CD4-positive, alpha-beta memory T cell (primary cell): ENCODE results near the gene BPIFB3. TPM values are rescaled to one million over a fixed set of nuclear protein-coding genes. Genes with fewer than 3 reads are reported as not detected.
A peak's percentile ranks its signal among the peaks of the same experiment; 100 is the strongest.

Experiments used
- CTCF ChIA-PET: fragments of 350-600 bp; sonication (Branson Sonifier 250); formaldehyde crosslinking; loops from one replicate; lab custom pipeline; 2021; ENCODE audit warnings: inconsistent platforms; ENCODE audit not compliant: partially characterized antibody; lab: Charles Lee
- POLR2A ChIA-PET: fragments of 350-600 bp; sonication (Branson Sonifier 250); formaldehyde crosslinking; loops from one replicate; lab custom pipeline; 2021; ENCODE audit not compliant: partially characterized antibody; lab: Charles Lee
- DNase-seq, 5 donors: peaks; one replicate each; pipeline versions ENCODE4 v3.0.0 to v3.0.0-alpha.2; 2020 to 2022; ENCODE audit warnings: mixed read lengths in 1 of 5
- H3K27ac ChIP-seq: one replicate; pipeline ENCODE4 v1.7.0; 2013; ENCODE audit warnings: low read depth, low read length
- H3K27me3 ChIP-seq: 2 replicates; pipeline ENCODE4 v1.7.0; 2013; ENCODE audit warnings: mild to moderate bottlenecking, low read length, moderate library complexity; ENCODE audit not compliant: insufficient read depth
- H3K36me3 ChIP-seq: 2 replicates; pipeline ENCODE4 v1.7.0; 2013; ENCODE audit warnings: mild to moderate bottlenecking, low read length, moderate library complexity; ENCODE audit not compliant: insufficient read depth
- H3K4me1 ChIP-seq: 2 replicates; pipeline ENCODE4 v1.7.0; 2013; ENCODE audit warnings: mild to moderate bottlenecking, low read length, moderate library complexity; ENCODE audit not compliant: insufficient read depth
- H3K4me3 ChIP-seq, 2 donors: one replicate each; pipeline ENCODE4 v1.7.0; 2013; ENCODE audit warnings: low read length in 2 of 2, mild to moderate bottlenecking in 1 of 2
- H3K9me3 ChIP-seq, 2 donors: one replicate each; pipeline ENCODE4 v1.7.0; 2013; ENCODE audit warnings: low read length in 2 of 2, control low read depth in 1 of 2; ENCODE audit not compliant: control insufficient read depth in 1 of 2
- H3K27ac Mint-ChIP-seq, 7 donors: one replicate each; pipeline ENCODE4 v1.8.0; 2020 to 2021; ENCODE audit warnings: mixed read lengths in 7 of 7, mild to moderate bottlenecking in 6 of 7, inconsistent platforms in 3 of 7, moderate library complexity in 3 of 7
- H3K27me3 Mint-ChIP-seq, 2 donors: one replicate each; pipeline ENCODE4 v1.8.0; 2020 to 2021; ENCODE audit warnings: mixed read lengths in 2 of 2
- H3K36me3 Mint-ChIP-seq, 2 donors: one replicate each; pipeline ENCODE4 v1.8.0; 2020 to 2021; ENCODE audit warnings: mixed read lengths in 2 of 2, inconsistent platforms in 1 of 2, mild to moderate bottlenecking in 1 of 2
- H3K4me1 Mint-ChIP-seq, 4 donors: one replicate each; pipeline ENCODE4 v1.8.0; 2020 to 2021; ENCODE audit warnings: mixed read lengths in 4 of 4, mild to moderate bottlenecking in 1 of 4
- H3K4me3 Mint-ChIP-seq, 8 donors: one replicate each; pipeline ENCODE4 v1.8.0; 2020 to 2021; ENCODE audit warnings: mixed read lengths in 8 of 8, mild to moderate bottlenecking in 7 of 8, moderate library complexity in 6 of 8, inconsistent platforms in 3 of 8
- H3K9me3 Mint-ChIP-seq, 8 donors: one replicate each; pipeline ENCODE4 v1.8.0; 2020 to 2021; ENCODE audit warnings: mixed read lengths in 8 of 8, mild to moderate bottlenecking in 5 of 8, inconsistent platforms in 3 of 8, moderate library complexity in 1 of 8
- intact Hi-C: fragments of 100-400 bp; cut with micrococcal nuclease; formaldehyde crosslinking; loops from one replicate; pipeline ENCODE4 v1.15.1; 2023
- polyA plus RNA-seq, 2 donors: library from polyadenylated mRNA; unstranded; fragments of 300-500 nt; fragmentation: Illumina TruSeq; gene quantifications; one replicate each; pipeline ENCODE4 v1.2.3, GENCODE V29; 2021
- total RNA-seq, 2 experiments: library from RNA; stranded (reverse); gene quantifications; one replicate each; pipeline ENCODE4 v1.2.3, GENCODE V29; 2021

BPIFB3 gene
- total and polyA plus RNA-seq, 4 experiments from 2014 or later = not detected

DNA sequence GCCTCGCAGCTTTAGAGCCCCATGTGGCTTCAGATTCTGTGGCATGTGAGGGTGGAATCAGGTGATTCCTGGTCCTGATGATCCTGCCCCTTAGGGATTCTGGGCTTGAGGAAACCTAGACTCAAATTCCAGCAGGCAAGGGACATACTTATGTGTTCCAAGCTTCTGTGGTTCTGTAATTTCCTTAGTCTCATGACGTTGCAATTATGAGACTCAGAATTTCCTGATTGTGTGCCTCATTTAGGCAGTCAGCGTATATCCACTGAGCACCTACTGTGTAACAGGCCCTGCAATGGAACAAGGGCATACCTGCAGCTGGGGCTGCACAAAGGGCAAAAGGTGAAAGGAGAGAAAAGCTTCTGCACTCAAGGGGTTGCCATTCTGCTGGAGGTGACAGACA lies 14.1 kb downstream of the BPIFB3 start:
- POLR2A ChIA-PET = no interaction called here
- H3K27ac Mint-ChIP-seq = peak overlapping the region in 4 of 7 donors; percentile 22 to 76 (median 61)
- no peak overlapping the region for H3K4me3 Mint-ChIP-seq
- no peaks in the 10 kb centered on the region for H3K27me3 ChIP-seq
- intact Hi-C loops = no loop called here
- H3K4me1 ChIP-seq = no peaks in the 10 kb centered on the region
- H3K27ac ChIP-seq = no peak overlapping the region
- no peaks in the 10 kb centered on the region for H3K36me3 Mint-ChIP-seq
- H3K9me3 Mint-ChIP-seq = no peaks in the 10 kb centered on the region
- H3K36me3 ChIP-seq = no peaks in the 10 kb centered on the region
- CTCF ChIA-PET = no interaction called here
- H3K4me1 Mint-ChIP-seq = peaks cover 6 to 13% (median 11%) of the 10 kb centered on the region in 4 donors
- no peak for DNase-seq
- no peaks in the 10 kb centered on the region for H3K9me3 ChIP-seq
- no peaks in the 10 kb centered on the region for H3K27me3 Mint-ChIP-seq
- H3K4me3 ChIP-seq = no peak overlapping the region

DNA sequence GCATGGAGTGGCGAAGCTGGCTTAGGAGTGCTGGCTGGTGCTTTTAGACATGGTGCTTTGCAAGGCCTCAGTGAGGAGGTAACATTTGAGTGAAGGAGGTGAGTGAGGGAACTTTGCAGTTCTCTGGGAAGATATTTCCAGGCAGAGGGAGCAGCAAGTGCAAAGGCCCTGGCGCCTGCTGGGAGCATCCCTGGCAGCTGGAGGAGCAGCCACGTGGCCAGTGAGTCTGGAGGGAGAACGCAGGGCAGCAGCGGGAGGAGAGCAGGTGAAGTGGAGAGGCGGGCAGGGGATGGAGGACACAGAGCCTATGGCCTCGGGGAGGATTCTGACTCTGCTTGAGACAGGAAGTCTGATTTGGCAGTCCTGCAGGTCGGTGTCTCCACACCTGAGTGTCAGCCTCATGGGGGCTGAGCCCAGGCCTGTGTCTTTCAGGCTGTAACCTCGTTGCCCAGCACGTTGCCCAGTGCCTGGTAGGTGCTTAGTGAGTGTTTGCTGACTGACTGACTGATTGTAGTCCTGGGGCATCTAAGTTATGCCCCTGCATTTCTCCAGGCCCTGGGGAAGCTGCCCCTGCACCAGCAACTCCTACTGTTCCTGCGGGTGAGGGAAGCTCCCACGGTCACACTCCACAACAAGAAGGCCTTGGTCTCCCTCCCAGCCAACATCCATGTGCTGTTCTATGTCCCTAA lies 14.7 kb downstream of the BPIFB3 start:
- peak overlapping the region in 1 of 8 donors; percentile 37 for H3K4me3 Mint-ChIP-seq
- H3K9me3 ChIP-seq = no peaks in the 10 kb centered on the region
- no peaks in the 10 kb centered on the region for H3K27me3 Mint-ChIP-seq
- H3K27me3 ChIP-seq = no peaks in the 10 kb centered on the region
- H3K4me3 ChIP-seq = no peak overlapping the region
- peak overlapping the region in 5 of 7 donors; percentile 54 to 83 (median 76) for H3K27ac Mint-ChIP-seq
- H3K4me1 ChIP-seq = no peaks in the 10 kb centered on the region
- intact Hi-C loops = no loop called here
- H3K4me1 Mint-ChIP-seq = peaks cover 6 to 13% (median 11%) of the 10 kb centered on the region in 4 donors
- no peak overlapping the region for H3K27ac ChIP-seq
- ChIA-PET CTCF (no interaction called here), POLR2A (no interaction called here)
- no peaks in the 10 kb centered on the region for H3K36me3 ChIP-seq
- no peaks in the 10 kb centered on the region for H3K9me3 Mint-ChIP-seq
- no peak for DNase-seq
- H3K36me3 Mint-ChIP-seq = no peaks in the 10 kb centered on the region

DNA sequence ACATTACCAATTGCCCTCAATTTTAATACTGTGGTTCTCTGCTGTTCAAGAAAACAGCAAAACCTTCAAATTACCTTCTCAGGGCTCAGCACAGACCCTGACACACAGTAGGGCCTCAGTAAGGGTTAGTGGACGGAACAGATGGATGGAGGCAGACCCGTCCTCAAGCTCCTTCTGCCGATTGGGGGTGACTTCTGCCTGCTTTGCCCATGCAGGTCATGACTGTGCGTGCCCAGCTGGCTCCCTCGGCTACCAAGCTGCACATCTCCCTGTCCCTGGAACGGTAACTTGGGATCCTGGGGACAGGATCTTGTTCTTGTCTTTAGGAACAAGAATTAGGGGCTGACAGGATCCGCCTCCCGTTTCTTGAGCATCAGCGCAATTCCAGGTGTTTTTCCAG lies 16.0 kb downstream of the BPIFB3 start:
- Histone ChIP-seq H3K27me3 (no peaks in the 10 kb centered on the region), H3K36me3 (no peaks in the 10 kb centered on the region), H3K9me3 (no peaks in the 10 kb centered on the region), H3K4me3 (no peak overlapping the region), H3K27ac (no peak overlapping the region), H3K4me1 (no peaks in the 10 kb centered on the region)
- CTCF ChIA-PET = no interaction called here
- POLR2A ChIA-PET = no interaction called here
- Mint-ChIP-seq H3K4me3 (no peak overlapping the region), H3K9me3 (no peaks in the 10 kb centered on the region), H3K27ac (peak overlapping the region in 3 of 7 donors; percentile 9 to 80 (median 55)), H3K27me3 (no peaks in the 10 kb centered on the region), H3K4me1 (peaks cover 6 to 15% (median 11%) of the 10 kb centered on the region in 4 donors), H3K36me3 (no peaks in the 10 kb centered on the region)
- intact Hi-C loops = no loop called here
- DNase-seq = no peak

DNA sequence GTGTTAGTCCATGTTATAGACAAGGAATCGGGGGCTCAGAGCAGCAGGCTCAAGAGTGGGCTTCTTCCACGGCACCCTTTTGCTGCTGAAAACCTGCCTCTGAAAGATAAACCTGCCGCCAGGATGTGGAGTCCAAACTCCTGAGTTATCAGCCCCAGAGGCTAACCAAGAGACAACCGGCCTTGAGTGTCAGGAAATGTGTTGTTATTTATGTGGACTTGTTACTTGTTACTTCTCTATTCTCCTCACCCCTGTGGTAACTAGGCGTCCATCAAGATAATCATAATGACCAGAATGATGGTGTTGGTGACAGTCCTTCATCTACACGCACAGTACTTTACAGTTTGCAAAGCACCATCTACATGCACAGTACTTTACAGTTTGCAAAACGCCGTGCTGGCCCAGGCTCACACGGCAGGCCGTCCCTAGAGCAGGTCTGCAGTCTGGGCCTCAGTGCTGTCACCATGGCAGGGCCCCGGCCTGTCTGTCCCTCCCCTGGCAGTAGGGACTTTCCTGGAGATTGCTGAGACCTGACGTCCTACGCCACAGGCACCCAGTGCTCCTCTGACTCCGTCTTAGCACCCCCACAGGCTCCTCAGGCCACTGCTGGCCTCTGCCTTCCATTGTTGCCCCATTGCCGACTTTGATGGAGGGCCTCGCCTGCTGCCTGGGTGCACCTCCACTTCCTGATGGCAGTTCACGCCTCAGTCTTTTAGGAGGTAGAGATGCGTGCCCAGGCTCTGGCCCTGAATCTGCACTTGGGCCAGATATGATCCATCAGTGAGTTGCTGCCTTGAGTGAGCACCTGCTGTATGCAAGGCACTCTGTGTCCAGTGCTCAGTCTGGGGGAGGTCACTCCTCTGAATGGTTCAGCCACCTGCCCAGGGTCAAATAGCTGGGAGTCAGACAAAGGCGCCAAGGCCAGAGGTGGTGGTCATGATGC lies 16.7 kb downstream of the BPIFB3 start:
- Mint-ChIP-seq H3K9me3 (no peaks in the 10 kb centered on the region), H3K27me3 (no peaks in the 10 kb centered on the region), H3K4me3 (no peak overlapping the region), H3K4me1 (peaks cover 6 to 16% (median 10%) of the 10 kb centered on the region in 4 donors), H3K27ac (peak overlapping the region in 1 of 7 donors; percentile 29), H3K36me3 (no peaks in the 10 kb centered on the region)
- intact Hi-C loops = no loop called here
- ChIA-PET CTCF (no interaction called here), POLR2A (no interaction called here)
- no peak overlapping the region for H3K4me3 ChIP-seq
- no peaks in the 10 kb centered on the region for H3K9me3 ChIP-seq
- no peaks in the 10 kb centered on the region for H3K4me1 ChIP-seq
- DNase-seq = no peak
- no peak overlapping the region for H3K27ac ChIP-seq
- H3K27me3 ChIP-seq = no peaks in the 10 kb centered on the region
- no peaks in the 10 kb centered on the region for H3K36me3 ChIP-seq

DNA sequence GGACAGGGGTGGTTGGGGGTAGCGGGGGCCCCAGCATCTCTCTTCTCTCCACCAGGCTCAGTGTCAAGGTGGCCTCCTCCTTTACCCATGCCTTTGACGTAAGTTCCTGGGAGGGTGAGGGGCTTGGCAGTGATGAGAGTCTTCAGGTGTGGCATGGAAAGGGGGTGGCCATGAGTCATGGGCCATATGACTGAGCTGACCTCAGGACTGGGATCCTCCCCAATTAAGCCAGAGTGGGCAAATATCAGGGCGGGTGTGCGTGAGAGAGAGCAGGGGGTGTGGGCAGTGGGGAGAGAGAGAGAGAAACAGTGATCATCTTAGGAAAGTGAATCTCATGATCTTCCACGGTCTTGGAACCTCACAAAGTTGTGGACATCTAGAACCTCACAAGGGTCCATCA lies 17.5 kb downstream of the BPIFB3 start:
- no peaks in the 10 kb centered on the region for H3K36me3 Mint-ChIP-seq
- peak overlapping the region in 1 of 7 donors; percentile 70 for H3K27ac Mint-ChIP-seq
- no peaks in the 10 kb centered on the region for H3K27me3 ChIP-seq
- no peak overlapping the region for H3K4me3 Mint-ChIP-seq
- peaks cover 6 to 18% (median 10%) of the 10 kb centered on the region in 4 donors for H3K4me1 Mint-ChIP-seq
- H3K4me1 ChIP-seq = no peaks in the 10 kb centered on the region
- no peaks in the 10 kb centered on the region for H3K9me3 Mint-ChIP-seq
- ChIA-PET CTCF (interaction anchor here (1.4 kb wide), 1 partner anchor 169 kb away, joined by 5 read pairs; no protein-coding TSS in a partner anchor), POLR2A (no interaction called here)
- no peak overlapping the region for H3K27ac ChIP-seq
- H3K4me3 ChIP-seq = no peak overlapping the region
- no peaks in the 10 kb centered on the region for H3K27me3 Mint-ChIP-seq
- H3K9me3 ChIP-seq = no peaks in the 10 kb centered on the region
- intact Hi-C loops = no loop called here
- no peak for DNase-seq
- no peaks in the 10 kb centered on the region for H3K36me3 ChIP-seq

DNA sequence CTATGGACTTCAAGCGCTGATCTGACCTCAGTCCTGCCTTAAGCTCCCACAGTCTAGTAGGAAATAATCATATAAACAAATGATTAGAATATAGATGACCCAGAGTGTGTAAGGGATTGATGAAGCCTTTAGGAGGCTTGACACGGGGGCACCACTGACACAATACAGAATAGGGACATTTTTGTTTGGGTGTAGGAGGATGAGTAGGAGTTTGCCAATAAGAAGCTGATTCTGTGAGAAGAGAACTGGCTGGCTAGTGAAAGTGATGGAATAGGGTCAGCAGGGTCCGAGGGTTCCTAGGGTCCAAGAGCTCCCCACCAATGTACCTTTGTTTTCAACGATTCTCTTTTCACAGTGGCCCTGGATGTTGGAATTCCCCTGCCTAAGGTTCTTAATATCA lies 18.7 kb downstream of the BPIFB3 start:
- CTCF ChIA-PET = interaction anchor here (1.4 kb wide), 1 partner anchor 170 kb away, joined by 5 read pairs; no protein-coding TSS in a partner anchor
- Mint-ChIP-seq H3K36me3 (no peaks in the 10 kb centered on the region), H3K27ac (no peak overlapping the region), H3K4me1 (peaks cover 6 to 22% (median 13%) of the 10 kb centered on the region in 4 donors), H3K4me3 (no peak overlapping the region), H3K9me3 (no peaks in the 10 kb centered on the region), H3K27me3 (no peaks in the 10 kb centered on the region)
- Histone ChIP-seq H3K4me3 (no peak overlapping the region), H3K27ac (no peak overlapping the region), H3K27me3 (no peaks in the 10 kb centered on the region), H3K9me3 (no peaks in the 10 kb centered on the region), H3K4me1 (no peaks in the 10 kb centered on the region), H3K36me3 (no peaks in the 10 kb centered on the region)
- POLR2A ChIA-PET = no interaction called here
- no peak for DNase-seq
- intact Hi-C loops = no loop called here

DNA sequence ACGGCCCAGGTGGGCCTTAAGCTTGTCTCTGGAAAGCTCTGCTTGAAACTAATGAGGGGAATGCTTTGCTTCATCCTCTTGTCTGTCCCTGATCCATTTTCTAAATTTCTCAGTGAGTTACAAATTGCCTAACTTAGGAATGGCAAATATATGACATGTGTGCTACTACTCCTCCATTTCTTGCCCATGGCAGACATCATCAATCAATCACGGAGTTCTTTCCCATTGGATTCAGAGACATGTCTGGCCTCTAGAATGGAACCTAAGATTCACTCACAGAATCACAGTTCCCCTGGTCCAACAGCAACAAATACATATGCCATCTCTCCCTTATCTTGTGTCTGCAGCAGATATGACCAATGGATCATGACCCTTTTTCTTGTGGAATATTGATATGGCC lies 19.1 kb downstream of the BPIFB3 start:
- Mint-ChIP-seq H3K9me3 (no peaks in the 10 kb centered on the region), H3K4me3 (no peak overlapping the region), H3K4me1 (peaks cover 6 to 21% (median 12%) of the 10 kb centered on the region in 4 donors), H3K27ac (no peak overlapping the region), H3K27me3 (no peaks in the 10 kb centered on the region), H3K36me3 (no peaks in the 10 kb centered on the region)
- Histone ChIP-seq H3K4me3 (no peak overlapping the region), H3K36me3 (no peaks in the 10 kb centered on the region), H3K27me3 (no peaks in the 10 kb centered on the region), H3K27ac (no peak overlapping the region), H3K4me1 (no peaks in the 10 kb centered on the region), H3K9me3 (no peaks in the 10 kb centered on the region)
- ChIA-PET POLR2A (no interaction called here), CTCF (no interaction called here)
- DNase-seq = no peak
- intact Hi-C loops = no loop called here
